HEK293 (cell line): ENCODE measurements around the gene OBSCN.
A peak's percentile ranks its signal among the peaks of the same experiment; 100 is the strongest.

Experiments used
- CTCF ChIA-PET: fragments of 350-600 bp; formaldehyde crosslinking; extraction: SDS; loops from one replicate; lab custom pipeline; 2021; ENCODE audit warnings: antibody characterized with exemption; lab: Yijun Ruan, JAX
- POLR2A ChIA-PET: fragments of 300-600 bp; formaldehyde crosslinking; extraction: SDS; loops from one replicate; lab custom pipeline; 2020; ENCODE audit warnings: antibody characterized with exemption, inconsistent platforms; lab: Yijun Ruan, JAX
- H3K27ac ChIP-seq: fragments of 200-500 bp; sonication (Bioruptor generic); 2 replicates; pipeline ENCODE4 v1.5.1; 2014; ENCODE audit warnings: low read depth, low read length, control low read depth, inconsistent platforms; ENCODE audit errors: extremely low read depth
- H3K36me3 ChIP-seq, 2 experiments: fragments of 200-500 bp in 1 of 2; sonication (Bioruptor generic) in 1 of 2; 1 replicate in 1 of 2; 2 replicates in 1 of 2; pipeline ENCODE4 v1.5.1; 2014 to 2017; ENCODE audit warnings: inconsistent platforms in 2 of 2, low read length in 2 of 2; ENCODE audit not compliant: control insufficient read depth in 2 of 2, insufficient read depth in 1 of 2
- H3K4me1 ChIP-seq: fragments of 200-500 bp; sonication (Bioruptor generic); 2 replicates; pipeline ENCODE4 v1.5.1; 2014; ENCODE audit warnings: mild to moderate bottlenecking, low read length, inconsistent platforms; ENCODE audit not compliant: control insufficient read depth, insufficient read depth
- H3K4me3 ChIP-seq: 2 replicates; pipeline ENCODE4 v1.5.1; 2011; ENCODE audit warnings: low read depth, mild to moderate bottlenecking, control low read depth, low read length, moderate library complexity
- H3K9me3 ChIP-seq: fragments of 200-500 bp; sonication (Bioruptor generic); 2 replicates; pipeline ENCODE4 v1.5.1; 2014; ENCODE audit warnings: low read depth, low read length, inconsistent platforms; ENCODE audit not compliant: control insufficient read depth, insufficient read depth
- BCL11B ChIP-seq: fragments of 450-650 bp; formaldehyde crosslinking; IDR thresholded peaks from 2 replicates; pipeline ENCODE4 v1.5.1; 2016; ENCODE audit warnings: low read depth, missing biosample characterization, missing genetic modification characterization
- MEIS1 ChIP-seq: sonication (generic); formaldehyde crosslinking; IDR thresholded peaks from 2 replicates; pipeline ENCODE4 v1.8.1; 2022; ENCODE audit warnings: missing genetic modification reagents, mild to moderate bottlenecking, borderline replicate concordance
- SCRT2 ChIP-seq: fragments of 450-650 bp; formaldehyde crosslinking; IDR thresholded peaks from 2 replicates; pipeline ENCODE4 v1.5.1; 2016; ENCODE audit warnings: missing biosample characterization, missing genetic modification characterization
- ZNF311 ChIP-seq: fragments of 450-650 bp; formaldehyde crosslinking; IDR thresholded peaks from 2 replicates; pipeline ENCODE4 v1.5.1; 2017; ENCODE audit warnings: missing biosample characterization, missing genetic modification characterization, borderline replicate concordance
- ZNF423 ChIP-seq: fragments of 450-650 bp; formaldehyde crosslinking; IDR thresholded peaks from 2 replicates; pipeline ENCODE4 v1.5.1; 2016; ENCODE audit warnings: missing biosample characterization, missing genetic modification characterization
- ZNF658 ChIP-seq: fragments of 450-650 bp; formaldehyde crosslinking; IDR thresholded peaks from 2 replicates; pipeline ENCODE4; 2016; ENCODE audit warnings: missing biosample characterization, missing genetic modification characterization
- TF ChIP-seq, protein P1 (sequence below): fragments of 450-650 bp; formaldehyde crosslinking; IDR thresholded peaks from 2 replicates; pipeline ENCODE4 v1.5.1; 2016; ENCODE audit warnings: missing biosample characterization, missing genetic modification characterization
- TF ChIP-seq, protein P2 (sequence below): fragments of 450-650 bp; formaldehyde crosslinking; IDR thresholded peaks from 2 replicates; pipeline ENCODE4 v1.5.1; 2016; ENCODE audit warnings: missing biosample characterization, missing genetic modification characterization, borderline replicate concordance
- TF ChIP-seq, protein P3 (sequence below): fragments of 450-650 bp; formaldehyde crosslinking; IDR thresholded peaks from 2 replicates; pipeline ENCODE4 v1.5.1; 2016; ENCODE audit warnings: missing biosample characterization, missing genetic modification characterization, borderline replicate concordance
- TF ChIP-seq, protein P4 (sequence below): fragments of 450-650 bp; formaldehyde crosslinking; IDR thresholded peaks from 2 replicates; pipeline ENCODE4 v1.5.1; 2016; ENCODE audit warnings: missing biosample characterization, missing genetic modification characterization
- TF ChIP-seq, protein P5 (sequence below): fragments of 450-650 bp; formaldehyde crosslinking; conservative IDR thresholded peaks from 2 replicates; pipeline ENCODE4 v1.5.1; 2016; ENCODE audit warnings: low read depth, missing biosample characterization, missing genetic modification characterization

Gene OBSCN

DNA sequence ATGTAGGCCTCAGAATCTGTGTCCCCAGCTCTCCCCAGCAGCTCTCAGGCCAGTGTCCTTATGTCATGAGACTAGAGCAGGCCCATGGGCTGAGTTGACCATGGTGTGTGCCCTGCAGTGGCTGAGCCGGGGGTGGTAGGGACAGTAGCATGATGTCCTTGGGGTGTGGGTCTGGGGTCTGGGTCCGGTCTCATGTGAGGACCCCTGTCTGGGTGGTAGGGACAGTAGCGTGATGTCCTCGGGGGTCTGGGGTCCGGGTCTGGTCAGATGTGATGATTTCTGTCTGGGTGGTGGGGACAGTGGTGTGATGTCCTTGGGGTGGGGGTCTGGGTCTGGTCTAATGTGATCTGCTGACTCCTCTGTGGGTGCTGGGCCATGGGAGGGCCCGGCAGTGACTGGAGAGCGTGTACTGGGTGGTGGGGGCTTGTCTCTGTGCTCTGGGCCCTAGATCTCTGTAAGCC is 64.5 kb downstream of the OBSCN start (continued):
- no peak for TF ChIP-seq ZNF423 (tag by site-specific recombination)
- TF ChIP-seq, protein P1, sequence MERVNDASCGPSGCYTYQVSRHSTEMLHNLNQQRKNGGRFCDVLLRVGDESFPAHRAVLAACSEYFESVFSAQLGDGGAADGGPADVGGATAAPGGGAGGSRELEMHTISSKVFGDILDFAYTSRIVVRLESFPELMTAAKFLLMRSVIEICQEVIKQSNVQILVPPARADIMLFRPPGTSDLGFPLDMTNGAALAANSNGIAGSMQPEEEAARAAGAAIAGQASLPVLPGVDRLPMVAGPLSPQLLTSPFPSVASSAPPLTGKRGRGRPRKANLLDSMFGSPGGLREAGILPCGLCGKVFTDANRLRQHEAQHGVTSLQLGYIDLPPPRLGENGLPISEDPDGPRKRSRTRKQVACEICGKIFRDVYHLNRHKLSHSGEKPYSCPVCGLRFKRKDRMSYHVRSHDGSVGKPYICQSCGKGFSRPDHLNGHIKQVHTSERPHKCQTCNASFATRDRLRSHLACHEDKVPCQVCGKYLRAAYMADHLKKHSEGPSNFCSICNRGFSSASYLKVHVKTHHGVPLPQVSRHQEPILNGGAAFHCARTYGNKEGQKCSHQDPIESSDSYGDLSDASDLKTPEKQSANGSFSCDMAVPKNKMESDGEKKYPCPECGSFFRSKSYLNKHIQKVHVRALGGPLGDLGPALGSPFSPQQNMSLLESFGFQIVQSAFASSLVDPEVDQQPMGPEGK (tag by site-specific recombination), result no peak

DNA sequence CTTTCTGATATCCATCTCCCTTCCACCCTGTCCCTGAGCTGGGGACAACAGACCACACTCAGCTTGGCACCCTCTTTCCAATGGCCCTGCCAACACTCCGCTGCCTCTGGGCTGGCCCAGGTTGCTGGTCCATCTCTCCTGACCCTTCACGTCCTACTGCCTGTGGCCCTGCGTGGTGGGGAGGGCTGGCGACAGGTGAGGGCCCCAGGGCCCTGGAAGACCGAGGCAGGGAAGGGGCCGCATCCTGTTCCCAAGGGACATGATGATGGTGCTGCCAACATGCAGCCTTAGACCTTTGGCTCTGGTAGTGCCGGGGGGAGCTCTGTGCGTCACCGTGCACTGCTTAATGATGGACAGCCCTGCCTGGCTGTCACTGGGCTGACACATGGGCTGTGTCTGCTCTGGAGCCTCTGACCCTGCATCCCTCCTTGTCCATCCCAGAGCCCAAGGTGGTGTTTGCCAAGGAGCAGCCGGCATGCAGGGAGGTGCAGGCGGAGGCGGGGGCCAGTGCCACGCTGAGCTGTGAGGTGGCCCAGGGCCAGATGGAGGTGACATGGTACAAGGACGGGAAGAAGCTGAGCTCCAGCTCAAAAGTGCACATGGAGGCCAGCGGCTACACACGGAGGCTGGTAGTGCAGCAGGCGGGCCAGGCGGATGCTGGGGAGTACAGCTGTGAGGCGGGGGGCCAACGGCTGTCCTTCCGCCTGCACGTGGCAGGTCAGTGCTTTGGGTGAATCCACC is 65.2 kb downstream of the OBSCN start:
- H3K27ac ChIP-seq, result no peak overlapping the region
- no peaks in the 10 kb centered on the region for H3K9me3 ChIP-seq
- POLR2A ChIA-PET, result no interaction called here
- H3K36me3 ChIP-seq, result peaks cover 0 to 10% of the 10 kb centered on the region in 2 experiments; a peak in 1 of 3 replicates
- no peaks in the 10 kb centered on the region for H3K4me1 ChIP-seq
- TF ChIP-seq, protein P2, sequence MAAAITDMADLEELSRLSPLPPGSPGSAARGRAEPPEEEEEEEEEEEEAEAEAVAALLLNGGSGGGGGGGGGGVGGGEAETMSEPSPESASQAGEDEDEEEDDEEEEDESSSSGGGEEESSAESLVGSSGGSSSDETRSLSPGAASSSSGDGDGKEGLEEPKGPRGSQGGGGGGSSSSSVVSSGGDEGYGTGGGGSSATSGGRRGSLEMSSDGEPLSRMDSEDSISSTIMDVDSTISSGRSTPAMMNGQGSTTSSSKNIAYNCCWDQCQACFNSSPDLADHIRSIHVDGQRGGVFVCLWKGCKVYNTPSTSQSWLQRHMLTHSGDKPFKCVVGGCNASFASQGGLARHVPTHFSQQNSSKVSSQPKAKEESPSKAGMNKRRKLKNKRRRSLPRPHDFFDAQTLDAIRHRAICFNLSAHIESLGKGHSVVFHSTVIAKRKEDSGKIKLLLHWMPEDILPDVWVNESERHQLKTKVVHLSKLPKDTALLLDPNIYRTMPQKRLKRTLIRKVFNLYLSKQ (tag by site-specific recombination), result no peak
- 0 out of 2 replicates have a peak, but pooled peaks have one; percentile 35 for TF ChIP-seq SCRT2
- H3K4me3 ChIP-seq, result no peak overlapping the region
- CTCF ChIA-PET, result interaction anchor here (0.6 kb wide), 1 partner anchor 147 kb away, joined by 3 read pairs; no protein-coding TSS in a partner anchor

DNA sequence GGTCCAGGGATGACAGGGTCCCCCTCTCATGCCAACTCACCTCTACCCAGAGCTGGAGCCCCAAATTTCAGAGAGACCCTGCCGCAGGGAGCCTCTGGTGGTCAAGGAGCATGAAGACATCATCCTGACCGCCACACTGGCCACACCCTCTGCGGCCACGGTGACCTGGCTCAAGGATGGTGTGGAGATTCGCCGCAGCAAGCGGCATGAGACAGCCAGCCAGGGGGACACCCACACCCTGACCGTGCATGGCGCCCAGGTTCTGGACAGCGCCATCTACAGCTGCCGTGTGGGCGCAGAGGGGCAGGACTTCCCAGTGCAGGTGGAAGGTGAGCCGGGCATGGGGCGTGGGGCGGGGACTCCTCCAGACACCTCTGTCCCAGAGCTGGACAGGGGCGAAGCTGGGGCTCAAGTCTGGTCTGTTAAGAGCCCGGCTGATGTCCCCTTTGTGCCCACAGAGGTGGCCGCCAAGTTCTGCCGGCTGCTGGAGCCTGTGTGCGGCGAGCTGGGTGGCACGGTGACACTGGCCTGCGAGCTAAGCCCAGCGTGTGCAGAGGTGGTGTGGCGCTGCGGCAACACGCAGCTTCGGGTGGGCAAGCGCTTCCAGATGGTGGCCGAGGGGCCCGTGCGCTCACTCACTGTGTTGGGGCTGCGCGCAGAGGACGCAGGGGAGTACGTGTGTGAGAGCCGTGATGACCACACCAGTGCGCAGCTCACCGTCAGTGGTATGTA is 66.0 kb downstream of the OBSCN start:
- POLR2A ChIA-PET, result no interaction called here

More for the DNA sequence above, 66.0 kb downstream of the OBSCN start:
- CTCF ChIA-PET, result no interaction called here
- peak; percentile 48; the same call in 1 of the 2 replicates for TF ChIP-seq BCL11B (tag by site-specific recombination)
- no peak for TF ChIP-seq ZNF311 (tag by site-specific recombination)
- TF ChIP-seq, protein P3, sequence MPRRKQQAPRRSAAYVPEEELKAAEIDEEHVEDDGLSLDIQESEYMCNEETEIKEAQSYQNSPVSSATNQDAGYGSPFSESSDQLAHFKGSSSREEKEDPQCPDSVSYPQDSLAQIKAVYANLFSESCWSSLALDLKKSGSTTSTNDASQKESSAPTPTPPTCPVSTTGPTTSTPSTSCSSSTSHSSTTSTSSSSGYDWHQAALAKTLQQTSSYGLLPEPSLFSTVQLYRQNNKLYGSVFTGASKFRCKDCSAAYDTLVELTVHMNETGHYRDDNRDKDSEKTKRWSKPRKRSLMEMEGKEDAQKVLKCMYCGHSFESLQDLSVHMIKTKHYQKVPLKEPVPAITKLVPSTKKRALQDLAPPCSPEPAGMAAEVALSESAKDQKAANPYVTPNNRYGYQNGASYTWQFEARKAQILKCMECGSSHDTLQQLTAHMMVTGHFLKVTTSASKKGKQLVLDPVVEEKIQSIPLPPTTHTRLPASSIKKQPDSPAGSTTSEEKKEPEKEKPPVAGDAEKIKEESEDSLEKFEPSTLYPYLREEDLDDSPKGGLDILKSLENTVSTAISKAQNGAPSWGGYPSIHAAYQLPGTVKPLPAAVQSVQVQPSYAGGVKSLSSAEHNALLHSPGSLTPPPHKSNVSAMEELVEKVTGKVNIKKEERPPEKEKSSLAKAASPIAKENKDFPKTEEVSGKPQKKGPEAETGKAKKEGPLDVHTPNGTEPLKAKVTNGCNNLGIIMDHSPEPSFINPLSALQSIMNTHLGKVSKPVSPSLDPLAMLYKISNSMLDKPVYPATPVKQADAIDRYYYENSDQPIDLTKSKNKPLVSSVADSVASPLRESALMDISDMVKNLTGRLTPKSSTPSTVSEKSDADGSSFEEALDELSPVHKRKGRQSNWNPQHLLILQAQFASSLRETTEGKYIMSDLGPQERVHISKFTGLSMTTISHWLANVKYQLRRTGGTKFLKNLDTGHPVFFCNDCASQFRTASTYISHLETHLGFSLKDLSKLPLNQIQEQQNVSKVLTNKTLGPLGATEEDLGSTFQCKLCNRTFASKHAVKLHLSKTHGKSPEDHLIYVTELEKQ (tag by site-specific recombination), result no peak
- TF ChIP-seq, protein P4, sequence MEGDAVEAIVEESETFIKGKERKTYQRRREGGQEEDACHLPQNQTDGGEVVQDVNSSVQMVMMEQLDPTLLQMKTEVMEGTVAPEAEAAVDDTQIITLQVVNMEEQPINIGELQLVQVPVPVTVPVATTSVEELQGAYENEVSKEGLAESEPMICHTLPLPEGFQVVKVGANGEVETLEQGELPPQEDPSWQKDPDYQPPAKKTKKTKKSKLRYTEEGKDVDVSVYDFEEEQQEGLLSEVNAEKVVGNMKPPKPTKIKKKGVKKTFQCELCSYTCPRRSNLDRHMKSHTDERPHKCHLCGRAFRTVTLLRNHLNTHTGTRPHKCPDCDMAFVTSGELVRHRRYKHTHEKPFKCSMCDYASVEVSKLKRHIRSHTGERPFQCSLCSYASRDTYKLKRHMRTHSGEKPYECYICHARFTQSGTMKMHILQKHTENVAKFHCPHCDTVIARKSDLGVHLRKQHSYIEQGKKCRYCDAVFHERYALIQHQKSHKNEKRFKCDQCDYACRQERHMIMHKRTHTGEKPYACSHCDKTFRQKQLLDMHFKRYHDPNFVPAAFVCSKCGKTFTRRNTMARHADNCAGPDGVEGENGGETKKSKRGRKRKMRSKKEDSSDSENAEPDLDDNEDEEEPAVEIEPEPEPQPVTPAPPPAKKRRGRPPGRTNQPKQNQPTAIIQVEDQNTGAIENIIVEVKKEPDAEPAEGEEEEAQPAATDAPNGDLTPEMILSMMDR (tag by site-specific recombination), result 0 out of 2 replicates have a peak, but pooled peaks have one; percentile 14
- no peak for TF ChIP-seq MEIS1 (CRISPR knock-in tag)
- TF ChIP-seq, protein P5, sequence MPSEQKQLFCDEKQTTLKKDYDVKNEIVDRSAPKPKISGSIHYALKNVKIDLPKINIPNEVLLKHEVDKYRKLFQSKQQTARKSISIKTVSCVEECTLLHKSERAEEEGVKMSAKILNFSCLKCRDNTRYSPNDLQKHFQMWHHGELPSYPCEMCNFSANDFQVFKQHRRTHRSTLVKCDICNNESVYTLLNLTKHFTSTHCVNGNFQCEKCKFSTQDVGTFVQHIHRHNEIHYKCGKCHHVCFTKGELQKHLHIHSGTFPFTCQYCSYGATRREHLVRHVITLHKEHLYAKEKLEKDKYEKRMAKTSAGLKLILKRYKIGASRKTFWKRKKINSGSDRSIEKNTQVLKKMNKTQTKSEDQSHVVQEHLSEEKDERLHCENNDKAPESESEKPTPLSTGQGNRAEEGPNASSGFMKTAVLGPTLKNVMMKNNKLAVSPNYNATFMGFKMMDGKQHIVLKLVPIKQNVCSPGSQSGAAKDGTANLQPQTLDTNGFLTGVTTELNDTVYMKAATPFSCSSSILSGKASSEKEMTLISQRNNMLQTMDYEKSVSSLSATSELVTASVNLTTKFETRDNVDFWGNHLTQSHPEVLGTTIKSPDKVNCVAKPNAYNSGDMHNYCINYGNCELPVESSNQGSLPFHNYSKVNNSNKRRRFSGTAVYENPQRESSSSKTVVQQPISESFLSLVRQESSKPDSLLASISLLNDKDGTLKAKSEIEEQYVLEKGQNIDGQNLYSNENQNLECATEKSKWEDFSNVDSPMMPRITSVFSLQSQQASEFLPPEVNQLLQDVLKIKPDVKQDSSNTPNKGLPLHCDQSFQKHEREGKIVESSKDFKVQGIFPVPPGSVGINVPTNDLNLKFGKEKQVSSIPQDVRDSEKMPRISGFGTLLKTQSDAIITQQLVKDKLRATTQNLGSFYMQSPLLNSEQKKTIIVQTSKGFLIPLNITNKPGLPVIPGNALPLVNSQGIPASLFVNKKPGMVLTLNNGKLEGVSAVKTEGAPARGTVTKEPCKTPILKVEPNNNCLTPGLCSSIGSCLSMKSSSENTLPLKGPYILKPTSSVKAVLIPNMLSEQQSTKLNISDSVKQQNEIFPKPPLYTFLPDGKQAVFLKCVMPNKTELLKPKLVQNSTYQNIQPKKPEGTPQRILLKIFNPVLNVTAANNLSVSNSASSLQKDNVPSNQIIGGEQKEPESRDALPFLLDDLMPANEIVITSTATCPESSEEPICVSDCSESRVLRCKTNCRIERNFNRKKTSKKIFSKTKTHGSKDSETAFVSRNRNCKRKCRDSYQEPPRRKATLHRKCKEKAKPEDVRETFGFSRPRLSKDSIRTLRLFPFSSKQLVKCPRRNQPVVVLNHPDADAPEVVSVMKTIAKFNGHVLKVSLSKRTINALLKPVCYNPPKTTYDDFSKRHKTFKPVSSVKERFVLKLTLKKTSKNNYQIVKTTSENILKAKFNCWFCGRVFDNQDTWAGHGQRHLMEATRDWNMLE (tag by site-specific recombination), result no peak
- no peak for TF ChIP-seq ZNF658
- TF ChIP-seq, all 188 proteins: peak for 2
- H3K36me3 ChIP-seq, result peaks cover 0 to 10% of the 10 kb centered on the region in 2 experiments; a peak in 1 of 3 replicates
- H3K4me1 ChIP-seq, result no peaks in the 10 kb centered on the region
- no peak overlapping the region for H3K27ac ChIP-seq
- H3K9me3 ChIP-seq, result no peaks in the 10 kb centered on the region
- H3K4me3 ChIP-seq, result no peak overlapping the region
